ENCODE results near the gene STPG1. TPM values are rescaled to one million over a fixed set of nuclear protein-coding genes. Genes with fewer than 3 reads are reported as not detected.

STPG1 gene
- total RNA-seq, 1 experiment from 2014 or later: 12.8 TPM

DNA sequence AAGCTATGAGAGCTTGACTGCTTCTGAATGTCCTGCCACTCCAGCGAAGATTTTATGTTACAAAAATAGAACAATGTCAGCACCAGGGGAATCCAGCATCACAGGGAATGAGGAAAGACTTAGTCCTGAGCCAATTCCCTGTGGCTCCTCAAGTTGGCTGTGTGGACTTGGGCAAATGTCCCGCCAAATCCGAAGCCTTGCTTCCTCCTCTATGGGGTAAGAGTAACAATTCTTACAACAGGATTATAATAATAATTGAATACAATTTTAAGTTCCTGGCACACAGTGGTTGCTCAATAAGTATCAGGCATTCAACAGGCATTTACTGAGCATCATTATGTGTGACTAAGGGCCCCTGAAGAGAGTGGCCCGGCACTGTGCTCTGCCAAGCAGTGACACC lies 44.4 kb downstream of the STPG1 start:
- Mint-ChIP-seq H3K36me3 (no peaks in the 10 kb centered on the region), H3K9me3 (no peaks in the 10 kb centered on the region), H3K4me3 (no peak overlapping the region), H3K27ac (no peak overlapping the region), H3K4me1 (peaks cover 7% of the 10 kb centered on the region; the same call in 1 of the 2 replicates), H3K27me3 (ENCODE audit: low read depth) (no peaks in the 10 kb centered on the region)
- ChIA-PET POLR2A (no interaction called here), CTCF (interaction anchor here (1.1 to 1.2 kb wide), 2 partner anchors 167 to 170 kb away, joined by 4 to 5 read pairs; no protein-coding TSS in a partner anchor)
- TF ChIP-seq RORB (CRISPR knock-in tag; IDR thresholded peaks at IDR 0.05): no peak
- TF ChIP-seq, protein P1, sequence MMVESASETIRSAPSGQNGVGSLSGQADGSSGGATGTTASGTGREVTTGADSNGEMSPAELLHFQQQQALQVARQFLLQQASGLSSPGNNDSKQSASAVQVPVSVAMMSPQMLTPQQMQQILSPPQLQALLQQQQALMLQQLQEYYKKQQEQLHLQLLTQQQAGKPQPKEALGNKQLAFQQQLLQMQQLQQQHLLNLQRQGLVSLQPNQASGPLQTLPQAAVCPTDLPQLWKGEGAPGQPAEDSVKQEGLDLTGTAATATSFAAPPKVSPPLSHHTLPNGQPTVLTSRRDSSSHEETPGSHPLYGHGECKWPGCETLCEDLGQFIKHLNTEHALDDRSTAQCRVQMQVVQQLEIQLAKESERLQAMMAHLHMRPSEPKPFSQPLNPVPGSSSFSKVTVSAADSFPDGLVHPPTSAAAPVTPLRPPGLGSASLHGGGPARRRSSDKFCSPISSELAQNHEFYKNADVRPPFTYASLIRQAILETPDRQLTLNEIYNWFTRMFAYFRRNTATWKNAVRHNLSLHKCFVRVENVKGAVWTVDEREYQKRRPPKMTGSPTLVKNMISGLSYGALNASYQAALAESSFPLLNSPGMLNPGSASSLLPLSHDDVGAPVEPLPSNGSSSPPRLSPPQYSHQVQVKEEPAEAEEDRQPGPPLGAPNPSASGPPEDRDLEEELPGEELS (CRISPR knock-in tag; IDR thresholded peaks at IDR 0.05): no peak
- no peak for TF ChIP-seq MYBL2 (CRISPR knock-in tag; IDR thresholded peaks at IDR 0.05)
- TF ChIP-seq SP1 (CRISPR knock-in tag; conservative IDR thresholded peaks at IDR 0.05): no peak
- TF ChIP-seq FOXK1 (CRISPR knock-in tag; IDR thresholded peaks at IDR 0.05): no peak
- TF ChIP-seq, protein P2, sequence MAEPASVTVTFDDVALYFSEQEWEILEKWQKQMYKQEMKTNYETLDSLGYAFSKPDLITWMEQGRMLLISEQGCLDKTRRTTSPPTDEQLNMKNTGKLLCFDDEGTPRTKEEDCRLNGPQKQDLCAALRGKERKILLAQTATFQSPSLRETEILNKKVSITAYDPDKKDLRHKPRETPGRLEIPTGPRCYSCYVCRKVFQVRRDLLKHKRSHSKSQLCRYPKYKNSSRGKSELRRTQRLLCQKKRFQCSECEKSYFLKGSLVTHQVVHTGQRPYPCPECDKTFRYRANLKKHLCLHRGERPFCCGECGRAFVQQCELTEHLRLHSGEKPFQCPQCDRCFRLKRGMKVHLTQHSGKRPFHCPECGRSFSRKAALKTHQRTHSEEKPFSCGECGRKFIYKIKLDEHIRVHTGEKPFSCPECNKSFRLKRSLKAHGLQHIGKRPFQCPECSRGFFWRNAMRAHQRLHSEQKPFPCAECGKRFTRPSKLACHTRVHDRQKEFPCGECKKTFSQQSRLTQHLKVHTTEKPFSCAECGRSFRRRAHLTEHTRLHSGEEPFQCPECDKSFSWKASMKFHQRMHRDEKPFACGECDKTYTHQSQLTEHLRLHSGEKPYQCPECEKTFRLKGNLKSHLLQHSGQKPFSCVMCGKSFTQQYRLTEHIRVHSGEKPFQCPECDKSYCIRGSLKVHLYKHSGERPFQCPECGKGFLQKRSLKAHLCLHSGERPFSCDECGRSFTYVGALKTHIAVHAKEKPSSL (CRISPR knock-in tag; conservative IDR thresholded peaks at IDR 0.05): no peak
- no peak for TF ChIP-seq ZNF138 (CRISPR knock-in tag; conservative IDR thresholded peaks at IDR 0.05)
- TF ChIP-seq, protein P3, sequence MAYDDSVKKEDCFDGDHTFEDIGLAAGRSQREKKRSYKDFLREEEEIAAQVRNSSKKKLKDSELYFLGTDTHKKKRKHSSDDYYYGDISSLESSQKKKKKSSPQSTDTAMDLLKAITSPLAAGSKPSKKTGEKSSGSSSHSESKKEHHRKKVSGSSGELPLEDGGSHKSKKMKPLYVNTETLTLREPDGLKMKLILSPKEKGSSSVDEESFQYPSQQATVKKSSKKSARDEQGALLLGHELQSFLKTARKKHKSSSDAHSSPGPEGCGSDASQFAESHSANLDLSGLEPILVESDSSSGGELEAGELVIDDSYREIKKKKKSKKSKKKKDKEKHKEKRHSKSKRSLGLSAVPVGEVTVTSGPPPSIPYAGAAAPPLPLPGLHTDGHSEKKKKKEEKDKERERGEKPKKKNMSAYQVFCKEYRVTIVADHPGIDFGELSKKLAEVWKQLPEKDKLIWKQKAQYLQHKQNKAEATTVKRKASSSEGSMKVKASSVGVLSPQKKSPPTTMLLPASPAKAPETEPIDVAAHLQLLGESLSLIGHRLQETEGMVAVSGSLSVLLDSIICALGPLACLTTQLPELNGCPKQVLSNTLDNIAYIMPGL (CRISPR knock-in tag; IDR thresholded peaks at IDR 0.05): no peak
- no peak for TF ChIP-seq ZBTB21 (CRISPR knock-in tag; IDR thresholded peaks at IDR 0.05; ENCODE audit: borderline replicate concordance)
- TF ChIP-seq, protein P4, sequence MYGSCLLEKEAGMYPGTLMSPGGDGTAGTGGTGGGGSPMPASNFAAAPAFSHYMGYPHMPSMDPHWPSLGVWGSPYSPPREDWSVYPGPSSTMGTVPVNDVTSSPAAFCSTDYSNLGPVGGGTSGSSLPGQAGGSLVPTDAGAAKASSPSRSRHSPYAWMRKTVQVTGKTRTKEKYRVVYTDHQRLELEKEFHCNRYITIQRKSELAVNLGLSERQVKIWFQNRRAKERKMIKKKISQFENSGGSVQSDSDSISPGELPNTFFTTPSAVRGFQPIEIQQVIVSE (CRISPR knock-in tag; IDR thresholded peaks at IDR 0.05; ENCODE audit: borderline replicate concordance): no peak
- TF ChIP-seq, protein P5, sequence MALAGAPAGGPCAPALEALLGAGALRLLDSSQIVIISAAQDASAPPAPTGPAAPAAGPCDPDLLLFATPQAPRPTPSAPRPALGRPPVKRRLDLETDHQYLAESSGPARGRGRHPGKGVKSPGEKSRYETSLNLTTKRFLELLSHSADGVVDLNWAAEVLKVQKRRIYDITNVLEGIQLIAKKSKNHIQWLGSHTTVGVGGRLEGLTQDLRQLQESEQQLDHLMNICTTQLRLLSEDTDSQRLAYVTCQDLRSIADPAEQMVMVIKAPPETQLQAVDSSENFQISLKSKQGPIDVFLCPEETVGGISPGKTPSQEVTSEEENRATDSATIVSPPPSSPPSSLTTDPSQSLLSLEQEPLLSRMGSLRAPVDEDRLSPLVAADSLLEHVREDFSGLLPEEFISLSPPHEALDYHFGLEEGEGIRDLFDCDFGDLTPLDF (CRISPR knock-in tag; IDR thresholded peaks at IDR 0.05): no peak
- TF ChIP-seq, protein P6, sequence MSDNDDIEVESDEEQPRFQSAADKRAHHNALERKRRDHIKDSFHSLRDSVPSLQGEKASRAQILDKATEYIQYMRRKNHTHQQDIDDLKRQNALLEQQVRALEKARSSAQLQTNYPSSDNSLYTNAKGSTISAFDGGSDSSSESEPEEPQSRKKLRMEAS (CRISPR knock-in tag; IDR thresholded peaks at IDR 0.05): no peak
- TF ChIP-seq TP53 (CRISPR knock-in tag; IDR thresholded peaks at IDR 0.05): no peak
- no peak for TF ChIP-seq GABPB1 (CRISPR knock-in tag; IDR thresholded peaks at IDR 0.05)
- TF ChIP-seq ZNF416 (CRISPR knock-in tag; IDR thresholded peaks at IDR 0.05): no peak
- ATAC-seq: no peak
- no peak for DNase-seq (ENCODE audit: low spot score)

DNA sequence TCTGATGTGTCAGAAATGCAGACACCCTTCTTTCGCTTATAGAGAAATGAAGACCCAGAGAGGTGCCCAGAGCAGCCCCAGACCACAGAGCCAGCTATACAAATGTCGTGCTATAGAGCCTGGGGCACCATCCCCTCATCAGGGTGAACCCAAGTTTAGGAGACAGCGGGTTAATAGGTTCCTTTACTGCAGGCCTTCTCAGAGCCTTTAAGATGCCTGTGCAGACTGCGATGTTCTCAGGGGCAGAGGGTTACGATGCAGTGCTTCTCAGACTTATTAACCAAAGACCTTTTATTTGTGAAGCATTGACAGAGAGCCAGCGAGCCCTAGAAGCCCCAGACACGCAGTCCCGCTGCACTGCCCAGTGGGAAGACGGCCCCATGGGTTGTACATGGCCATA lies 46.9 kb downstream of the STPG1 start:
- DNase-seq (ENCODE audit: low spot score) (no peak), ATAC-seq (no peak)
- Mint-ChIP-seq H3K27ac (no peak overlapping the region), H3K27me3 (ENCODE audit: low read depth) (no peaks in the 10 kb centered on the region), H3K4me1 (peaks cover 3% of the 10 kb centered on the region; the same call in 1 of the 2 replicates), H3K9me3 (no peaks in the 10 kb centered on the region), H3K4me3 (no peak overlapping the region), H3K36me3 (no peaks in the 10 kb centered on the region)
- CTCF ChIA-PET: interaction anchor here (1.4 kb wide), 1 partner anchor 165 kb away, joined by 6 read pairs; no protein-coding TSS in a partner anchor
- POLR2A ChIA-PET: no interaction called here
- no peak for TF ChIP-seq ESRRA (CRISPR knock-in tag; IDR thresholded peaks at IDR 0.05; ENCODE audit: borderline replicate concordance)
- no peak for TF ChIP-seq TCF7 (CRISPR knock-in tag; IDR thresholded peaks at IDR 0.05; ENCODE audit: low read depth)
- TF ChIP-seq, protein P4 (CRISPR knock-in tag; IDR thresholded peaks at IDR 0.05; ENCODE audit: borderline replicate concordance): no peak
- no peak for TF ChIP-seq ZNF317 (CRISPR knock-in tag; IDR thresholded peaks at IDR 0.05; ENCODE audit: borderline replicate concordance, low read depth)
- no peak for TF ChIP-seq GRHL2 (CRISPR knock-in tag; IDR thresholded peaks at IDR 0.05; ENCODE audit: insufficient replicate concordance, severe bottlenecking)
- no peak for TF ChIP-seq CREB1 (CRISPR knock-in tag; IDR thresholded peaks at IDR 0.05)
- TF ChIP-seq, protein P6 (CRISPR knock-in tag; IDR thresholded peaks at IDR 0.05): no peak
- TF ChIP-seq, protein P7, sequence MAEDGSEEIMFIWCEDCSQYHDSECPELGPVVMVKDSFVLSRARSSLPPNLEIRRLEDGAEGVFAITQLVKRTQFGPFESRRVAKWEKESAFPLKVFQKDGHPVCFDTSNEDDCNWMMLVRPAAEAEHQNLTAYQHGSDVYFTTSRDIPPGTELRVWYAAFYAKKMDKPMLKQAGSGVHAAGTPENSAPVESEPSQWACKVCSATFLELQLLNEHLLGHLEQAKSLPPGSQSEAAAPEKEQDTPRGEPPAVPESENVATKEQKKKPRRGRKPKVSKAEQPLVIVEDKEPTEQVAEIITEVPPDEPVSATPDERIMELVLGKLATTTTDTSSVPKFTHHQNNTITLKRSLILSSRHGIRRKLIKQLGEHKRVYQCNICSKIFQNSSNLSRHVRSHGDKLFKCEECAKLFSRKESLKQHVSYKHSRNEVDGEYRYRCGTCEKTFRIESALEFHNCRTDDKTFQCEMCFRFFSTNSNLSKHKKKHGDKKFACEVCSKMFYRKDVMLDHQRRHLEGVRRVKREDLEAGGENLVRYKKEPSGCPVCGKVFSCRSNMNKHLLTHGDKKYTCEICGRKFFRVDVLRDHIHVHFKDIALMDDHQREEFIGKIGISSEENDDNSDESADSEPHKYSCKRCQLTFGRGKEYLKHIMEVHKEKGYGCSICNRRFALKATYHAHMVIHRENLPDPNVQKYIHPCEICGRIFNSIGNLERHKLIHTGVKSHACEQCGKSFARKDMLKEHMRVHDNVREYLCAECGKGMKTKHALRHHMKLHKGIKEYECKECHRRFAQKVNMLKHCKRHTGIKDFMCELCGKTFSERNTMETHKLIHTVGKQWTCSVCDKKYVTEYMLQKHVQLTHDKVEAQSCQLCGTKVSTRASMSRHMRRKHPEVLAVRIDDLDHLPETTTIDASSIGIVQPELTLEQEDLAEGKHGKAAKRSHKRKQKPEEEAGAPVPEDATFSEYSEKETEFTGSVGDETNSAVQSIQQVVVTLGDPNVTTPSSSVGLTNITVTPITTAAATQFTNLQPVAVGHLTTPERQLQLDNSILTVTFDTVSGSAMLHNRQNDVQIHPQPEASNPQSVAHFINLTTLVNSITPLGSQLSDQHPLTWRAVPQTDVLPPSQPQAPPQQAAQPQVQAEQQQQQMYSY (CRISPR knock-in tag; IDR thresholded peaks at IDR 0.05): no peak
- no peak for TF ChIP-seq CREM (CRISPR knock-in tag; IDR thresholded peaks at IDR 0.05)

All from WTC11 (cell line).